Fibroblast of lung (primary cell): ENCODE data around the gene GRP. TPM values are rescaled to one million over a fixed set of nuclear protein-coding genes. Genes with fewer than 3 reads are reported as not detected.

Experiments
- DNase-seq, 2 donors: peaks; one replicate each; pipeline versions ENCODE4 v3.0.0 to v3.0.0-alpha.2; 2010; ENCODE audit warnings: low read depth in 2 of 2
- H2AFZ ChIP-seq: 2 replicates; pipeline ENCODE4 v1.5.1; 2012; ENCODE audit warnings: low read length, control low read depth, inconsistent platforms
- H3K27ac ChIP-seq: 2 replicates; pipeline ENCODE4 v1.5.1; 2011; ENCODE audit warnings: low read length, control low read depth; ENCODE audit not compliant: insufficient read depth
- H3K27me3 ChIP-seq: 2 replicates; pipeline ENCODE4 v1.5.1; 2011; ENCODE audit warnings: mild to moderate bottlenecking, low read length; ENCODE audit not compliant: control insufficient read depth, insufficient read depth
- H3K36me3 ChIP-seq: 2 replicates; pipeline ENCODE4 v1.5.1; 2011; ENCODE audit warnings: low read length; ENCODE audit not compliant: control insufficient read depth, insufficient read depth
- H3K4me1 ChIP-seq: 2 replicates; pipeline ENCODE4 v1.5.1; 2011; ENCODE audit warnings: low read length; ENCODE audit not compliant: control insufficient read depth, insufficient read depth; ENCODE audit errors: extremely low read depth
- H3K4me2 ChIP-seq: 2 replicates; pipeline ENCODE4 v1.5.1; 2011; ENCODE audit warnings: low read length, control low read depth; ENCODE audit not compliant: insufficient read depth; ENCODE audit errors: extremely low read depth
- H3K4me3 ChIP-seq, 4 experiments: fragments of 200-600 bp in 1 of 4; sonication (generic) in 1 of 4; replicated peaks in 1 of 4; 2 replicates each; pipeline ENCODE4 v1.5.1; 2011 to 2016; ENCODE audit warnings: low read length in 4 of 4, low read depth in 3 of 4, mild to moderate bottlenecking in 3 of 4, control low read depth in 2 of 4, inconsistent platforms in 1 of 4, mixed read lengths in 1 of 4; ENCODE audit not compliant: insufficient read depth in 1 of 4; ENCODE audit errors: control extremely low read depth in 1 of 4
- H3K79me2 ChIP-seq: 2 replicates; pipeline ENCODE4 v1.5.1; 2012; ENCODE audit warnings: mild to moderate bottlenecking, low read length, inconsistent platforms; ENCODE audit not compliant: control insufficient read depth, insufficient read depth
- H3K9ac ChIP-seq: 2 replicates; pipeline ENCODE4 v1.5.1; 2011; ENCODE audit warnings: mild to moderate bottlenecking, low read length, control low read depth; ENCODE audit not compliant: insufficient read depth
- H3K9me3 ChIP-seq: 2 replicates; pipeline ENCODE4 v1.5.1; 2012; ENCODE audit warnings: low read depth, low read length; ENCODE audit not compliant: control insufficient read depth, insufficient read depth
- H4K20me1 ChIP-seq: 2 replicates; pipeline ENCODE4 v1.5.1; 2011; ENCODE audit warnings: low read length; ENCODE audit not compliant: control insufficient read depth, insufficient read depth; ENCODE audit errors: extremely low read depth
- EZH2 ChIP-seq: IDR thresholded peaks from 2 replicates; pipeline ENCODE4 v1.5.1; 2012; ENCODE audit warnings: low read length, control low read depth, mild to moderate bottlenecking; ENCODE audit errors: missing control alignments
- polyA plus RNA-seq, 2 donors: library from polyadenylated mRNA; depleted of rRNA in 1 of 2; stranded (reverse) in 1 of 2; unstranded in 1 of 2; fragments of >200 nt; gene quantifications; 2 replicates each; pipeline ENCODE4 v1.2.1, GENCODE V29; 2011 to 2012; ENCODE audit warnings: missing spikeins in 1 of 2
- total RNA-seq: library from RNA; depleted of rRNA; stranded (reverse); fragments of >200 nt; gene quantifications from 2 replicates; pipeline ENCODE4 v1.2.1, GENCODE V29; 2014
- TF ChIP-seq, protein P1 (sequence below), 2 donors: IDR thresholded peaks in 1 of 2; conservative IDR thresholded peaks in 1 of 2; 1 replicate in 1 of 2; 2 replicates in 1 of 2; pipeline ENCODE4 v1.5.1; 2011 to 2012; ENCODE audit warnings: low read length in 2 of 2, control low read depth in 1 of 2, inconsistent platforms in 1 of 2, low read depth in 1 of 2, mild to moderate bottlenecking in 1 of 2

The GRP gene
- total and polyA plus RNA-seq, 2 donors (not counting 1 experiment from before 2014, with no cell fraction given): not detected

DNA sequence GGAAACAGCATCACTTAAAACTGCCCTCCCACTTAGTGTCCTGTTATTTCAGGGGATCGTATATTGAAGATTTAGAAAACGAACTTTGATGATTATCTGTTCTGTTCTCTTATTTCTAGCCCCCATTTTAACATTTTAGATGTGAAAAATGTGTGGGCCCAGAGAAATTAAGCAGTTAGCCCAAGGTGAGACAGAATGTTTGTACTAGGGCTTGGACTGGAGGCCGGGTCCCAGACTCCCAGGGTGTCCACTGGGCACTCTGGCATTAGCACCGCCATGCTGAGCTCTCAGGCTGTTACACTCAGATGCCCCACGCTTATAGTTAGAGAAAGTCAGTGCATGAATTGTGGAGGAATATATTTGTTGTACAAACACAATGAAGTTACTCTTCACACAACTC is 58.8 kb downstream of the GRP start:
- Histone ChIP-seq H3K9ac (no peak overlapping the region), H3K4me2 (no peak overlapping the region), H2AFZ (no peak overlapping the region), H3K36me3 (no peaks in the 10 kb centered on the region), H3K27me3 (peaks cover 39% of the 10 kb centered on the region), H3K27ac (no peak overlapping the region), H3K4me3 (no peak overlapping the region), H4K20me1 (no peaks in the 10 kb centered on the region), H3K79me2 (no peaks in the 10 kb centered on the region), H3K9me3 (no peaks in the 10 kb centered on the region), H3K4me1 (no peaks in the 10 kb centered on the region)
- no peak for DNase-seq
- TF ChIP-seq, protein P1, sequence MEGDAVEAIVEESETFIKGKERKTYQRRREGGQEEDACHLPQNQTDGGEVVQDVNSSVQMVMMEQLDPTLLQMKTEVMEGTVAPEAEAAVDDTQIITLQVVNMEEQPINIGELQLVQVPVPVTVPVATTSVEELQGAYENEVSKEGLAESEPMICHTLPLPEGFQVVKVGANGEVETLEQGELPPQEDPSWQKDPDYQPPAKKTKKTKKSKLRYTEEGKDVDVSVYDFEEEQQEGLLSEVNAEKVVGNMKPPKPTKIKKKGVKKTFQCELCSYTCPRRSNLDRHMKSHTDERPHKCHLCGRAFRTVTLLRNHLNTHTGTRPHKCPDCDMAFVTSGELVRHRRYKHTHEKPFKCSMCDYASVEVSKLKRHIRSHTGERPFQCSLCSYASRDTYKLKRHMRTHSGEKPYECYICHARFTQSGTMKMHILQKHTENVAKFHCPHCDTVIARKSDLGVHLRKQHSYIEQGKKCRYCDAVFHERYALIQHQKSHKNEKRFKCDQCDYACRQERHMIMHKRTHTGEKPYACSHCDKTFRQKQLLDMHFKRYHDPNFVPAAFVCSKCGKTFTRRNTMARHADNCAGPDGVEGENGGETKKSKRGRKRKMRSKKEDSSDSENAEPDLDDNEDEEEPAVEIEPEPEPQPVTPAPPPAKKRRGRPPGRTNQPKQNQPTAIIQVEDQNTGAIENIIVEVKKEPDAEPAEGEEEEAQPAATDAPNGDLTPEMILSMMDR (conservative IDR thresholded peaks at IDR 0.05 in 1 of 2, IDR thresholded peaks at IDR 0.05 in 1 of 2; ENCODE audit: low read depth in 1 of 2, low read length in 2 of 2): no peak
- TF ChIP-seq EZH2: no peak

GRCh38 chr18:59279193-59279592 is 59.2 kb downstream of the GRP start:
- Histone ChIP-seq H2AFZ (no peak overlapping the region), H3K4me1 (no peaks in the 10 kb centered on the region), H3K36me3 (no peaks in the 10 kb centered on the region), H4K20me1 (no peaks in the 10 kb centered on the region), H3K27ac (no peak overlapping the region), H3K4me3 (no peak overlapping the region), H3K79me2 (no peaks in the 10 kb centered on the region), H3K9ac (no peak overlapping the region), H3K27me3 (peaks cover 35% of the 10 kb centered on the region), H3K9me3 (no peaks in the 10 kb centered on the region), H3K4me2 (no peak overlapping the region)
- TF ChIP-seq, protein P1 (conservative IDR thresholded peaks at IDR 0.05 in 1 of 2, IDR thresholded peaks at IDR 0.05 in 1 of 2; ENCODE audit: low read depth in 1 of 2, low read length in 2 of 2): no peak
- TF ChIP-seq EZH2: no peak
- DNase-seq: peak in 1 of 2 donors; percentile 7

DNA sequence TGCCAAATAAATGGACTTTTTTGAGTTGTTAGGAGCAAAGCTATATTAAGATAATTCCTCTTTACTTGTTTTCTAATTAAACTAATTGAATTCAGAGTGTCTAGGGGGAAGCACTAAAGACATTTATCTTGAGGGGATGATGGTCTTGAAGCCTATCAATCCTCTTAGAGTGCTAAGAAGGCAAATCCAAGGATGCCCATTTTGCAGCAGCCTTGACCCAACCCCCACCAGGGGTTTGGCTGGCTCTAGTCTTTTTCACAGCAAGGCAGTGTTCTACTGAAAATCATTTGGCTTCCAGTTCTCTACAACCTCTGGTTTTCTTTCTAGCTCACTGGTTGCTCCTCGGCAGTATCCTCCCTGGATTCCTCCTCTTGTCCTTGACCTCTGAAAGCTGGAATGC is 59.8 kb downstream of the GRP start:
- H3K4me3 ChIP-seq: no peak overlapping the region
- no peak overlapping the region for H3K9ac ChIP-seq

More for the DNA sequence above, 59.8 kb downstream of the GRP start:
- Histone ChIP-seq H3K27ac (no peak overlapping the region), H3K27me3 (peaks cover 29% of the 10 kb centered on the region), H3K4me2 (no peak overlapping the region), H4K20me1 (no peaks in the 10 kb centered on the region), H3K4me1 (no peaks in the 10 kb centered on the region), H3K79me2 (no peaks in the 10 kb centered on the region), H2AFZ (no peak overlapping the region), H3K36me3 (no peaks in the 10 kb centered on the region), H3K9me3 (no peaks in the 10 kb centered on the region)
- no peak for TF ChIP-seq EZH2
- TF ChIP-seq, protein P1 (conservative IDR thresholded peaks at IDR 0.05 in 1 of 2, IDR thresholded peaks at IDR 0.05 in 1 of 2; ENCODE audit: low read depth in 1 of 2, low read length in 2 of 2): no peak
- no peak for DNase-seq

Other genes starting within 250 kb of the GRP start
- gene SEC11C, start 80.3 kb upstream of the GRP start, total RNA-seq: 14.4 and 16.3 TPM in 2 replicates
- gene SEC11C, start 80.3 kb upstream of the GRP start, polyA plus RNA-seq: 12.5 and 13.4 TPM in 2 replicates
- gene RAX, start 53.3 kb downstream of the GRP start, total RNA-seq: not detected in 2 replicates
- gene RAX, start 53.3 kb downstream of the GRP start, polyA plus RNA-seq: not detected in 2 replicates
- not detected in 2 replicates for gene CPLX4, start 98.5 kb downstream of the GRP start, total RNA-seq
- not detected in 2 replicates for gene CPLX4, start 98.5 kb downstream of the GRP start, polyA plus RNA-seq
- 132 and 170 TPM in 2 replicates for gene LMAN1, start 139.1 kb downstream of the GRP start, total RNA-seq
- gene LMAN1, start 139.1 kb downstream of the GRP start, polyA plus RNA-seq: 77.7 and 130 TPM in 2 replicates